Panc1 (cell line): Measurements from ENCODE around the gene EXOC8. TPM values are rescaled to one million over a fixed set of nuclear protein-coding genes. Genes with fewer than 3 reads are reported as not detected.

Experiments used
- ATAC-seq: fragments of 200-7000 bp; cut with Tn5 transposase; 2 replicates; pipeline ENCODE4 v1.9.1; 2020; ENCODE audit warnings: mild to moderate bottlenecking, moderate library complexity
- BruUV-seq: library from RNA; stranded (reverse); fragments of 400-500 nt; replicated peaks from 2 replicates; lab custom pipeline; 2021; lab: Mats Ljungman, UMichigan
- CTCF ChIA-PET: fragments of 300-600 bp; sonication (Branson Sonifier 250); formaldehyde crosslinking; loops from one replicate; lab custom pipeline; 2022; ENCODE audit warnings: antibody characterized with exemption; lab: Charles Lee
- POLR2A ChIA-PET: fragments of 300-600 bp; sonication (Branson Sonifier 250); formaldehyde crosslinking; loops from one replicate; lab custom pipeline; 2022; ENCODE audit warnings: antibody characterized with exemption; lab: Charles Lee
- DNase-seq: peaks from one replicate; pipeline ENCODE4 v3.0.0-alpha.2; 2010; ENCODE audit warnings: low read depth, low spot score
- H3K27ac ChIP-seq: 2 replicates; pipeline ENCODE4 v1.5.1; 2011; ENCODE audit warnings: mild to moderate bottlenecking, low read length, inconsistent platforms
- H3K27me3 ChIP-seq: fragments of 200-500 bp; sonication (Bioruptor generic); 2 replicates; pipeline ENCODE4 v1.6.0; 2014; ENCODE audit warnings: low read length, inconsistent platforms; ENCODE audit not compliant: control insufficient read depth, insufficient read depth
- H3K36me3 ChIP-seq: fragments of 200-500 bp; sonication (Bioruptor generic); 2 replicates; pipeline ENCODE4 v1.5.1; 2014; ENCODE audit warnings: inconsistent platforms, mild to moderate bottlenecking, low read length, moderate library complexity; ENCODE audit not compliant: control insufficient read depth, insufficient read depth
- H3K4me1 ChIP-seq: 2 replicates; pipeline ENCODE4 v1.5.1; 2011; ENCODE audit warnings: inconsistent platforms, mild to moderate bottlenecking, low read length, moderate library complexity; ENCODE audit not compliant: control insufficient read depth, insufficient read depth
- H3K4me3 ChIP-seq, 2 experiments: 2 replicates each; pipeline ENCODE4 v1.5.1; 2011 to 2012; ENCODE audit warnings: low read depth in 2 of 2, low read length in 2 of 2, mild to moderate bottlenecking in 2 of 2, inconsistent platforms in 1 of 2, moderate library complexity in 1 of 2
- H3K9me3 ChIP-seq: fragments of 200-500 bp; sonication (Bioruptor generic); 2 replicates; pipeline ENCODE4 v1.5.1; 2014; ENCODE audit warnings: low read depth, mild to moderate bottlenecking, inconsistent platforms, low read length, moderate library complexity; ENCODE audit not compliant: control insufficient read depth, insufficient read depth
- POLR2AphosphoS5 ChIP-seq: IDR thresholded peaks from 2 replicates; pipeline ENCODE4 v1.6.1; 2012; ENCODE audit warnings: mild to moderate bottlenecking, low read depth, low read length, moderate library complexity
- SIN3A ChIP-seq: IDR thresholded peaks from 2 replicates; pipeline ENCODE4 v1.6.1; 2012; ENCODE audit warnings: low read depth, mild to moderate bottlenecking, low read length, moderate library complexity, borderline replicate concordance; ENCODE audit not compliant: insufficient read depth
- TCF7L2 ChIP-seq: IDR thresholded peaks from 2 replicates; pipeline ENCODE4 v1.6.1; 2011; ENCODE audit warnings: mild to moderate bottlenecking, low read depth, low read length, inconsistent platforms
- in situ Hi-C: cut with HindIII; loops from 2 replicates; pipeline ENCODE4 v1.10.0; 2016; ENCODE audit warnings: low sequenced_read_pairs, low pct_unique_long_range_greater_than_20kb
- intact Hi-C: fragments of 100-400 bp; cut with micrococcal nuclease; formaldehyde crosslinking; loops from one replicate; pipeline ENCODE4 v1.10.0; 2022; ENCODE audit not compliant: unreplicated experiment
- total RNA-seq: library from RNA; stranded (reverse); gene quantifications from one replicate; pipeline ENCODE4 v1.2.1, GENCODE V29; 2021; ENCODE audit not compliant: unreplicated experiment
- TF ChIP-seq, protein P1 (sequence below), 2 experiments: IDR thresholded peaks; 2 replicates each; pipeline ENCODE4 v1.6.1; 2011 to 2012; ENCODE audit warnings: low read depth in 2 of 2, control low read depth in 1 of 2, low read length in 1 of 2, mild to moderate bottlenecking in 1 of 2, moderate library complexity in 1 of 2; ENCODE audit not compliant: insufficient read depth in 1 of 2
- TF ChIP-seq, protein P2 (sequence below): fragments of 450-650 bp; IDR thresholded peaks from 2 replicates; pipeline ENCODE4 v1.5.1; 2017; ENCODE audit warnings: mild to moderate bottlenecking

Gene EXOC8
- total RNA-seq, 1 experiment from 2014 or later, result 14.0 TPM

- in situ Hi-C loops (no loop called here), intact Hi-C loops (no loop called here)
- Histone ChIP-seq H3K36me3 (no peaks in the 10 kb centered on the region), H3K4me1 (no peaks in the 10 kb centered on the region), H3K9me3 (no peaks in the 10 kb centered on the region), H3K27ac (no peak overlapping the region), H3K27me3 (no peaks in the 10 kb centered on the region), H3K4me3 (no peak overlapping the region)
- TF ChIP-seq POLR2AphosphoS5 (no peak), TCF7L2 (no peak), SIN3A (no peak)
- TF ChIP-seq, protein P1, sequence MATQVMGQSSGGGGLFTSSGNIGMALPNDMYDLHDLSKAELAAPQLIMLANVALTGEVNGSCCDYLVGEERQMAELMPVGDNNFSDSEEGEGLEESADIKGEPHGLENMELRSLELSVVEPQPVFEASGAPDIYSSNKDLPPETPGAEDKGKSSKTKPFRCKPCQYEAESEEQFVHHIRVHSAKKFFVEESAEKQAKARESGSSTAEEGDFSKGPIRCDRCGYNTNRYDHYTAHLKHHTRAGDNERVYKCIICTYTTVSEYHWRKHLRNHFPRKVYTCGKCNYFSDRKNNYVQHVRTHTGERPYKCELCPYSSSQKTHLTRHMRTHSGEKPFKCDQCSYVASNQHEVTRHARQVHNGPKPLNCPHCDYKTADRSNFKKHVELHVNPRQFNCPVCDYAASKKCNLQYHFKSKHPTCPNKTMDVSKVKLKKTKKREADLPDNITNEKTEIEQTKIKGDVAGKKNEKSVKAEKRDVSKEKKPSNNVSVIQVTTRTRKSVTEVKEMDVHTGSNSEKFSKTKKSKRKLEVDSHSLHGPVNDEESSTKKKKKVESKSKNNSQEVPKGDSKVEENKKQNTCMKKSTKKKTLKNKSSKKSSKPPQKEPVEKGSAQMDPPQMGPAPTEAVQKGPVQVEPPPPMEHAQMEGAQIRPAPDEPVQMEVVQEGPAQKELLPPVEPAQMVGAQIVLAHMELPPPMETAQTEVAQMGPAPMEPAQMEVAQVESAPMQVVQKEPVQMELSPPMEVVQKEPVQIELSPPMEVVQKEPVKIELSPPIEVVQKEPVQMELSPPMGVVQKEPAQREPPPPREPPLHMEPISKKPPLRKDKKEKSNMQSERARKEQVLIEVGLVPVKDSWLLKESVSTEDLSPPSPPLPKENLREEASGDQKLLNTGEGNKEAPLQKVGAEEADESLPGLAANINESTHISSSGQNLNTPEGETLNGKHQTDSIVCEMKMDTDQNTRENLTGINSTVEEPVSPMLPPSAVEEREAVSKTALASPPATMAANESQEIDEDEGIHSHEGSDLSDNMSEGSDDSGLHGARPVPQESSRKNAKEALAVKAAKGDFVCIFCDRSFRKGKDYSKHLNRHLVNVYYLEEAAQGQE (IDR thresholded peaks at IDR 0.05; ENCODE audit: insufficient read depth in 1 of 2, low read depth in 2 of 2, low read length in 1 of 2), result no peak
- TF ChIP-seq, protein P2, sequence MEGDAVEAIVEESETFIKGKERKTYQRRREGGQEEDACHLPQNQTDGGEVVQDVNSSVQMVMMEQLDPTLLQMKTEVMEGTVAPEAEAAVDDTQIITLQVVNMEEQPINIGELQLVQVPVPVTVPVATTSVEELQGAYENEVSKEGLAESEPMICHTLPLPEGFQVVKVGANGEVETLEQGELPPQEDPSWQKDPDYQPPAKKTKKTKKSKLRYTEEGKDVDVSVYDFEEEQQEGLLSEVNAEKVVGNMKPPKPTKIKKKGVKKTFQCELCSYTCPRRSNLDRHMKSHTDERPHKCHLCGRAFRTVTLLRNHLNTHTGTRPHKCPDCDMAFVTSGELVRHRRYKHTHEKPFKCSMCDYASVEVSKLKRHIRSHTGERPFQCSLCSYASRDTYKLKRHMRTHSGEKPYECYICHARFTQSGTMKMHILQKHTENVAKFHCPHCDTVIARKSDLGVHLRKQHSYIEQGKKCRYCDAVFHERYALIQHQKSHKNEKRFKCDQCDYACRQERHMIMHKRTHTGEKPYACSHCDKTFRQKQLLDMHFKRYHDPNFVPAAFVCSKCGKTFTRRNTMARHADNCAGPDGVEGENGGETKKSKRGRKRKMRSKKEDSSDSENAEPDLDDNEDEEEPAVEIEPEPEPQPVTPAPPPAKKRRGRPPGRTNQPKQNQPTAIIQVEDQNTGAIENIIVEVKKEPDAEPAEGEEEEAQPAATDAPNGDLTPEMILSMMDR, result no peak
- ATAC-seq, result no peak
- BruUV-seq, result no TSS peak
- POLR2A ChIA-PET, result no interaction called here
- CTCF ChIA-PET, result no interaction called here
- no peak for DNase-seq
These were observed 11.4 kb downstream of the EXOC8 start for GRCh38 chr1:231326248-231326647.

GRCh38 chr1:231324660-231325059, 13.0 kb downstream of the EXOC8 start:
- POLR2A ChIA-PET, result no interaction called here
- ATAC-seq (no peak), DNase-seq (no peak)
- CTCF ChIA-PET, result interaction anchor here (0.6 kb wide), 1 partner anchor 160 kb away, joined by 3 read pairs; no protein-coding TSS in a partner anchor
- Histone ChIP-seq H3K27ac (no peak overlapping the region), H3K4me1 (no peaks in the 10 kb centered on the region), H3K9me3 (no peaks in the 10 kb centered on the region), H3K27me3 (no peaks in the 10 kb centered on the region), H3K4me3 (no peak overlapping the region), H3K36me3 (no peaks in the 10 kb centered on the region)
- TF ChIP-seq POLR2AphosphoS5, result no peak
- TF ChIP-seq, protein P2, result no peak
- TF ChIP-seq SIN3A, result no peak
- BruUV-seq, result no TSS peak
- intact Hi-C loops (no loop called here), in situ Hi-C loops (no loop called here)
